CD8-positive, alpha-beta memory T cell (primary cell): ENCODE results near the gene ELK4. TPM values are rescaled to one million over a fixed set of nuclear protein-coding genes. Genes with fewer than 3 reads are reported as not detected.

Source experiments
- CTCF ChIA-PET: fragments of 350-600 bp; sonication (Branson Sonifier 250); formaldehyde crosslinking; loops from one replicate; lab custom pipeline; 2021; ENCODE audit warnings: antibody characterized with exemption; lab: Charles Lee
- POLR2A ChIA-PET: fragments of 350-600 bp; sonication (Branson Sonifier 250); formaldehyde crosslinking; loops from one replicate; lab custom pipeline; 2021; ENCODE audit warnings: antibody characterized with exemption; lab: Charles Lee
- DNase-seq, 5 donors: peaks; one replicate each; pipeline versions ENCODE4 v3.0.0 to v3.0.0-alpha.2; 2020 to 2022; ENCODE audit warnings: mixed read lengths in 1 of 5
- H3K27ac ChIP-seq: one replicate; pipeline ENCODE4 v1.7.0; 2013; ENCODE audit warnings: low read depth, mild to moderate bottlenecking, low read length, moderate library complexity
- H3K27me3 ChIP-seq: 2 replicates; pipeline ENCODE4 v1.7.0; 2013; ENCODE audit warnings: low read length, mild to moderate bottlenecking; ENCODE audit not compliant: insufficient read depth, poor library complexity, severe bottlenecking
- H3K36me3 ChIP-seq: 2 replicates; pipeline ENCODE4 v1.7.0; 2013; ENCODE audit warnings: mild to moderate bottlenecking, low read length, moderate library complexity; ENCODE audit not compliant: insufficient read depth
- H3K4me1 ChIP-seq: 2 replicates; pipeline ENCODE4 v1.7.0; 2013; ENCODE audit warnings: mild to moderate bottlenecking, low read length, moderate library complexity; ENCODE audit not compliant: insufficient read depth
- H3K4me3 ChIP-seq: 2 replicates; pipeline ENCODE4 v1.7.0; 2013; ENCODE audit warnings: mild to moderate bottlenecking, low read length
- H3K9me3 ChIP-seq: 2 replicates; pipeline ENCODE4 v1.7.0; 2013; ENCODE audit warnings: mild to moderate bottlenecking, low read length
- H3K27ac Mint-ChIP-seq, 8 donors: one replicate each; pipeline ENCODE4 v1.8.0; 2020 to 2021; ENCODE audit warnings: mixed read lengths in 8 of 8, mild to moderate bottlenecking in 6 of 8, inconsistent platforms in 3 of 8, moderate library complexity in 3 of 8
- H3K27me3 Mint-ChIP-seq, 2 donors: one replicate each; pipeline ENCODE4 v1.8.0; 2020 to 2021; ENCODE audit warnings: mixed read lengths in 2 of 2, mild to moderate bottlenecking in 1 of 2, moderate library complexity in 1 of 2
- H3K36me3 Mint-ChIP-seq, 3 donors: one replicate each; pipeline ENCODE4 v1.8.0; 2020 to 2021; ENCODE audit warnings: mixed read lengths in 3 of 3, inconsistent platforms in 1 of 3, mild to moderate bottlenecking in 1 of 3
- H3K4me1 Mint-ChIP-seq, 3 donors: one replicate each; pipeline ENCODE4 v1.8.0; 2020 to 2021; ENCODE audit warnings: mixed read lengths in 3 of 3, inconsistent platforms in 1 of 3, mild to moderate bottlenecking in 1 of 3
- H3K4me3 Mint-ChIP-seq, 7 donors: one replicate each; pipeline ENCODE4 v1.8.0; 2020 to 2021; ENCODE audit warnings: mixed read lengths in 7 of 7, mild to moderate bottlenecking in 6 of 7, moderate library complexity in 4 of 7, inconsistent platforms in 2 of 7
- H3K9me3 Mint-ChIP-seq, 5 donors: one replicate each; pipeline ENCODE4 v1.8.0; 2020 to 2022; ENCODE audit warnings: mixed read lengths in 5 of 5, mild to moderate bottlenecking in 3 of 5, moderate library complexity in 2 of 5, inconsistent platforms in 1 of 5
- polyA plus RNA-seq: library from polyadenylated mRNA; unstranded; fragments of 300-500 nt; fragmentation: Illumina TruSeq; gene quantifications from one replicate; pipeline ENCODE4 v1.2.3, GENCODE V29; 2021
- total RNA-seq, 2 experiments: library from RNA; stranded (reverse); gene quantifications; one replicate each; pipeline ENCODE4 v1.2.3, GENCODE V29; 2021

ELK4 gene
- total and polyA plus RNA-seq, 3 experiments from 2014 or later = 6.1 to 88.7 (median 83.3) TPM

- Histone ChIP-seq H3K4me1 (no peaks in the 10 kb centered on the region), H3K9me3 (no peaks in the 10 kb centered on the region), H3K27ac (no peak overlapping the region), H3K36me3 (no peaks in the 10 kb centered on the region), H3K27me3 (peaks cover 4% of the 10 kb centered on the region), H3K4me3 (no peak overlapping the region)
- Mint-ChIP-seq H3K36me3 (no peaks in the 10 kb centered on the region), H3K27me3 (peaks cover 4 to 35% of the 10 kb centered on the region in 2 donors), H3K4me1 (peaks cover 6 to 12% (median 11%) of the 10 kb centered on the region in 3 donors), H3K27ac (peak overlapping the region in 1 of 8 donors; percentile 38), H3K9me3 (no peaks in the 10 kb centered on the region), H3K4me3 (no peak overlapping the region)
- DNase-seq = no peak
- CTCF ChIA-PET = interaction anchor here (0.8 kb wide), 1 partner anchor 66 kb away, joined by 3 read pairs; no protein-coding TSS in a partner anchor
- POLR2A ChIA-PET = no interaction called here
Measured at GRCh38 chr1:205578780-205579571, 52.8 kb downstream of the ELK4 start.

GRCh38 chr1:205577874-205578658 is 53.7 kb downstream of the ELK4 start:
- ChIA-PET CTCF (no interaction called here), POLR2A (no interaction called here)
- H3K27me3 ChIP-seq = peaks cover 4% of the 10 kb centered on the region
- no peaks in the 10 kb centered on the region for H3K9me3 ChIP-seq
- no peak overlapping the region for H3K27ac Mint-ChIP-seq
- H3K4me1 Mint-ChIP-seq = peaks cover 6 to 12% (median 11%) of the 10 kb centered on the region in 3 donors
- H3K27me3 Mint-ChIP-seq = peaks cover 5 to 40% of the 10 kb centered on the region in 2 donors
- no peaks in the 10 kb centered on the region for H3K36me3 Mint-ChIP-seq
- no peaks in the 10 kb centered on the region for H3K36me3 ChIP-seq
- no peak for DNase-seq
- no peak overlapping the region for H3K4me3 Mint-ChIP-seq
- no peaks in the 10 kb centered on the region for H3K4me1 ChIP-seq
- H3K9me3 Mint-ChIP-seq = no peaks in the 10 kb centered on the region
- H3K27ac ChIP-seq = no peak overlapping the region
- no peak overlapping the region for H3K4me3 ChIP-seq

GRCh38 chr1:205576805-205577761 is 54.7 kb downstream of the ELK4 start:
- Histone ChIP-seq H3K4me3 (no peak overlapping the region), H3K4me1 (no peaks in the 10 kb centered on the region), H3K36me3 (no peaks in the 10 kb centered on the region), H3K27ac (no peak overlapping the region), H3K27me3 (peaks cover 4% of the 10 kb centered on the region), H3K9me3 (no peaks in the 10 kb centered on the region)
- no peaks in the 10 kb centered on the region for H3K9me3 Mint-ChIP-seq
- H3K36me3 Mint-ChIP-seq = no peaks in the 10 kb centered on the region
- H3K4me1 Mint-ChIP-seq = peaks cover 2 to 5% (median 5%) of the 10 kb centered on the region in 3 donors
- no peak for DNase-seq
- peaks cover 10 to 48% of the 10 kb centered on the region in 2 donors for H3K27me3 Mint-ChIP-seq
- no peak overlapping the region for H3K27ac Mint-ChIP-seq
- H3K4me3 Mint-ChIP-seq = no peak overlapping the region
- ChIA-PET POLR2A (no interaction called here), CTCF (no interaction called here)

- POLR2A ChIA-PET = no interaction called here
Measured at GRCh38 chr1:205576011-205576410, 55.8 kb downstream of the ELK4 start.

GRCh38 chr1:205575294-205575885 is 56.4 kb downstream of the ELK4 start:
- H3K4me3 Mint-ChIP-seq = no peak overlapping the region
- POLR2A ChIA-PET = no interaction called here

More at GRCh38 chr1:205576011-205576410, 55.8 kb downstream of the ELK4 start:
- Mint-ChIP-seq H3K4me3 (no peak overlapping the region), H3K27ac (no peak overlapping the region), H3K36me3 (no peaks in the 10 kb centered on the region), H3K4me1 (no peaks in the 10 kb centered on the region), H3K9me3 (no peaks in the 10 kb centered on the region), H3K27me3 (peaks cover 15 to 49% of the 10 kb centered on the region in 2 donors)
- Histone ChIP-seq H3K9me3 (no peaks in the 10 kb centered on the region), H3K27me3 (peaks cover 4% of the 10 kb centered on the region), H3K4me1 (no peaks in the 10 kb centered on the region), H3K27ac (no peak overlapping the region), H3K36me3 (no peaks in the 10 kb centered on the region), H3K4me3 (no peak overlapping the region)
- CTCF ChIA-PET = no interaction called here
- DNase-seq = no peak

GRCh38 chr1:205572421-205572820 is 59.4 kb downstream of the ELK4 start:
- Mint-ChIP-seq H3K36me3 (no peaks in the 10 kb centered on the region), H3K9me3 (no peaks in the 10 kb centered on the region), H3K27me3 (peaks cover 20 to 58% of the 10 kb centered on the region in 2 donors), H3K27ac (peak overlapping the region in 1 of 8 donors; percentile 25), H3K4me1 (peaks cover 0 to 8% (median 2%) of the 10 kb centered on the region in 3 donors), H3K4me3 (no peak overlapping the region)
- peaks cover 19% of the 10 kb centered on the region for H3K27me3 ChIP-seq
- no peaks in the 10 kb centered on the region for H3K36me3 ChIP-seq
- POLR2A ChIA-PET = no interaction called here
- H3K4me3 ChIP-seq = no peak overlapping the region
- H3K9me3 ChIP-seq = no peaks in the 10 kb centered on the region
- CTCF ChIA-PET = interaction anchor here (1.6 to 2.8 kb wide), 4 partner anchors 19 to 218 kb away, joined by 4 to 7 read pairs (median 5); partner anchors contain the start of gene ELK4
- no peak for DNase-seq
- no peak overlapping the region for H3K27ac ChIP-seq
- peaks cover 4% of the 10 kb centered on the region for H3K4me1 ChIP-seq

More at GRCh38 chr1:205575294-205575885, 56.4 kb downstream of the ELK4 start:
- Mint-ChIP-seq H3K4me1 (no peaks in the 10 kb centered on the region), H3K27me3 (peaks cover 15 to 55% of the 10 kb centered on the region in 2 donors), H3K27ac (no peak overlapping the region), H3K9me3 (no peaks in the 10 kb centered on the region), H3K36me3 (no peaks in the 10 kb centered on the region)
- no peak overlapping the region for H3K4me3 ChIP-seq
- H3K27me3 ChIP-seq = peaks cover 4% of the 10 kb centered on the region
- H3K36me3 ChIP-seq = no peaks in the 10 kb centered on the region
- CTCF ChIA-PET = interaction anchor here (1.3 kb wide), 1 partner anchor 16 kb away, joined by 6 read pairs; no protein-coding TSS in a partner anchor
- H3K27ac ChIP-seq = no peak overlapping the region
- H3K9me3 ChIP-seq = no peaks in the 10 kb centered on the region
- no peak for DNase-seq
- no peaks in the 10 kb centered on the region for H3K4me1 ChIP-seq

- H3K27ac Mint-ChIP-seq = no peak overlapping the region
- H3K9me3 ChIP-seq = no peaks in the 10 kb centered on the region
- peaks cover 0 to 8% (median 2%) of the 10 kb centered on the region in 3 donors for H3K4me1 Mint-ChIP-seq
- H3K27ac ChIP-seq = no peak overlapping the region
- no peaks in the 10 kb centered on the region for H3K36me3 ChIP-seq
- H3K27me3 Mint-ChIP-seq = peaks cover 26 to 63% of the 10 kb centered on the region in 2 donors
- no peak overlapping the region for H3K4me3 Mint-ChIP-seq
- peaks cover 23% of the 10 kb centered on the region for H3K27me3 ChIP-seq
- no peaks in the 10 kb centered on the region for H3K36me3 Mint-ChIP-seq
- no peak for DNase-seq
- POLR2A ChIA-PET = no interaction called here
- peaks cover 4% of the 10 kb centered on the region for H3K4me1 ChIP-seq
- H3K4me3 ChIP-seq = no peak overlapping the region
- no peaks in the 10 kb centered on the region for H3K9me3 Mint-ChIP-seq
- CTCF ChIA-PET = interaction anchor here (0.9 to 2.8 kb wide), 7 partner anchors 20 to 217 kb away, joined by 3 to 7 read pairs (median 5); partner anchors contain the start of gene ELK4
Measured at GRCh38 chr1:205571747-205572146, 60.1 kb downstream of the ELK4 start.
